AG10803 (cell line): Measurements from ENCODE around the gene CD96.
"Not testable (repeated sequence)": the region's sequence is repeated elsewhere in the genome, so short reads cannot be mapped to it uniquely, and the experiment has no call there.

ENCODE experiments used
- DNase-seq: peaks from one replicate; pipeline ENCODE4 v3.0.0; 2010; ENCODE audit warnings: low read depth
- H3K4me3 ChIP-seq: 2 replicates; pipeline ENCODE4 v1.5.1; 2011; ENCODE audit warnings: mild to moderate bottlenecking, low read length, control low read depth
- CTCF ChIP-seq: conservative IDR thresholded peaks from 2 replicates; pipeline ENCODE4 v1.5.1; 2011; ENCODE audit warnings: mild to moderate bottlenecking, low read length, control low read depth, inconsistent platforms

CD96 gene

GRCh38 chr3:111517801-111518200 lies 24.2 kb upstream of the CD96 start:
- H3K4me3 ChIP-seq, result no peak overlapping the region
- no peak for DNase-seq
- TF ChIP-seq CTCF, result no peak

- DNase-seq, result no peak
- H3K4me3 ChIP-seq, result no peak overlapping the region
- no peak for TF ChIP-seq CTCF
Measured at GRCh38 chr3:111519178-111519855, 22.7 kb upstream of the CD96 start.

GRCh38 chr3:111521891-111522290 lies 20.1 kb upstream of the CD96 start:
- peak; percentile 64 for DNase-seq
- no peak overlapping the region for H3K4me3 ChIP-seq
- no peak for TF ChIP-seq CTCF

- not testable (repeated sequence) for DNase-seq, H3K4me3 ChIP-seq
Measured at GRCh38 chr3:111524486-111524885, 17.5 kb upstream of the CD96 start.

GRCh38 chr3:111531446-111531845 lies 10.6 kb upstream of the CD96 start:
- no peak for TF ChIP-seq CTCF

GRCh38 chr3:111534701-111535100 lies 7.3 kb upstream of the CD96 start:
- no peak overlapping the region for H3K4me3 ChIP-seq
- no peak for TF ChIP-seq CTCF
- DNase-seq, result peak; percentile 47

More at GRCh38 chr3:111531446-111531845, 10.6 kb upstream of the CD96 start:
- peak; percentile 34 for DNase-seq
- no peak overlapping the region for H3K4me3 ChIP-seq

GRCh38 chr3:111538111-111538510 lies 3.9 kb upstream of the CD96 start:
- no peak for TF ChIP-seq CTCF
- H3K4me3 ChIP-seq, result no peak overlapping the region
- no peak for DNase-seq

- DNase-seq, result no peak
- no peak overlapping the region for H3K4me3 ChIP-seq
- TF ChIP-seq CTCF, result no peak
Measured at GRCh38 chr3:111538681-111539083, 3.3 kb upstream of the CD96 start.
